ELR (cell line): ENCODE measurements around the gene STING1.
"Not testable (repeated sequence)": the region's sequence is repeated elsewhere in the genome, so short reads cannot be mapped to it uniquely, and the experiment has no call there.

Experiments
- DNase-seq: peaks from one replicate; pipeline ENCODE4 v3.0.0-alpha.2; 2015; ENCODE audit warnings: low read depth

STING1 gene

GRCh38 chr5:139462586-139463276 is 19.8 kb downstream of the STING1 start, which contains the start of gene ECSCR:
TSS of gene ECSCR (minus strand) at chr5:139462743. CDS start at chr5:139462670, 73 bp downstream.
- no peak for DNase-seq

GRCh38 chr5:139461698-139462097 is 20.9 kb downstream of the STING1 start:
- DNase-seq = peak; percentile 89

- no peak for DNase-seq
These were observed 21.4 kb downstream of the STING1 start for GRCh38 chr5:139461176-139461575.

DNA sequence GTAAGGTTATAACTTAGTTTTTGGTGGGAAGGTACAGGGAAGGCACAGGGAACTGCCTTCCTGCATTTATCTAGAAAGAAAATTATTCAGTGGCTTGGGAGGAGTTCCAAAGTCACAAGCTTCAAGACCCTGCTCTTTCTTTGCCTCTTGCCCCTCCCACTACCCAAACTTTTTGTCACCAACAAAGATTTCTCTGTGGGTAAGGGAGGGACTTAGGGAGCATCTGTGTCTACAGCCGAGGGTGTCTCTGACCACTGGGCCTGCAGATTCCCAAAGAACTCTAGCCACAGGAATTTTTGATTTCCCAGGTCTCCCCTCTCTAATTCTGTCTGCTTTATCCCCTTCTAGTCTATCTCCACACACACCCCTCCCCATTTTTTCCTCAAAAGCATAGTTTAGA is 22.1 kb downstream of the STING1 start:
- no peak for DNase-seq

DNA sequence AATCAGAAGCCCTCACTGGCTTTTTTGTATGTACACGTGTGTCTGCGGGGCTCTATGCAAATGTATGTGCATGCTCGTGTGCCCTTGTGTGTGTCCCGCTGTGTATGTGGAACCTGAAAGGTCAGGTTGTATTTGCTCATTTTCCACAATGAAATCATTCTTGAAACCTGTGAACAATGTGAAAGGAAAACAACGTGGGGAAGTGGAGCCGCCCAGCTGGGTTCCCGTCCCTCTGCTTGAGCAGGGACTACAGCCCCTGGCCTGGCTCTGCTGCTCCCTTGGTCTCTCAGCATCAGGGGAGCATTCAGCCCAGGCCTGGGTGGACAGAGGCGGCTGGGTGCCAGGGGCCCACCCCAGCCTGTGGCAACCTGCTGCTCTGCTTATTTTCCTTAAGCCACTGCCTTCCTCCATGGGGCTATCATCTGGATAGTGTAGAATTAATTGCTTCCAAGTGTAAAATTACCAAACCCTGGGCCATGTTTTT is 23.1 kb downstream of the STING1 start:
- no peak for DNase-seq

- peak; percentile 94 for DNase-seq
These were observed 23.8 kb downstream of the STING1 start for GRCh38 chr5:139458580-139459407.

DNA sequence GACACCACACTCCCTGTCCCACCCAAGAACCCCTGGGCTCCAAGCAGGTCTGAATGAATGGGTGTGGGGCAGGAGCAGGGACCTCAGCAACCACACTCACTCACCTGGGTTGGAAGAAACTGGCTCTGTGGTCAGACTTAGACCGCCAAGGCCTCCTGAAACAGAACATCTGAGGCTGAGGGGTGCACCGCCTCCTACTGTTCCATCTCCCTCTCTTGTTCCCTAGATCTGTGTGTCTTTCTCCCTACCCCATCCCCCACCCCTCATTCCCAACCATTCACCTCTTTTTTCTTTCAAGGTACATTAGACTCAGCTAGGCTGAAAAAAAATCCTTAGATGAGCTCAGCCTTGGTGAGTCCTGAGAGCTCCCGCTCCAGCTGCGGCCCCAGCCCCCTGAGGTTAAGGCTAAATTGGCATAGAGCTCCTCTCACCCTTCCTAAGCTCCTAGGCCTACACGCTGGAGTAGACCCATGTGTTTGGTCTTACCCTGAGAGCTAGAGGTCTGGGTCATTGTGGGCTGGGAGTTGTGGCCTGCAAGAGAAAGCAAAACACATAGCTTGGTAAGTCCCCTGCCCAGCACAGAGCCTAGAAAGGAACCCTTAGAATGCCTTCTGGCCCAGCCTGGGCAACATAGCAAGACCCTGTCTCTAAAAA is 24.8 kb downstream of the STING1 start:
- DNase-seq = no peak

DNA sequence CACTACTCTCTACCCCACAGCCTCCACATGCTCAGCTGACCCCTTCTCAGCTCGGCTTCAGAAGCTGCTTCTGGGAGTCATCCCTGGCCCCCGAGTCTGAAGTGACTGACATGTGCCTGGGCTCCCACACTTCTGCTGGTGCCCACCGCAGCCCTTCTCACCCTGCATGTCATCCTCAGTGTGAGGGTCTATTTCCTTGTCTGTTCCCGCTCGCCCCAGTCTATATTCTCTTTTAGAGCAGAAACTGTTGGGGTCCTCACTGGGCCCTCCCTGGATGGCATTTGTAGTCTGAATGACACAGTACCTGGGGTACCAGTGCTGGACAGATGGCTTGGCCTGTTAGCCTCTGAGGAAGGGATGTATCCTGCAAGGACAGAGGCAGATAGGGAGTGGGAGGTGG is 25.3 kb downstream of the STING1 start:
- DNase-seq = no peak

GRCh38 chr5:139456776-139457175 is 25.8 kb downstream of the STING1 start:
- DNase-seq = no peak

- no peak for DNase-seq
These were observed 27.8 kb downstream of the STING1 start for GRCh38 chr5:139454568-139455290.

DNA sequence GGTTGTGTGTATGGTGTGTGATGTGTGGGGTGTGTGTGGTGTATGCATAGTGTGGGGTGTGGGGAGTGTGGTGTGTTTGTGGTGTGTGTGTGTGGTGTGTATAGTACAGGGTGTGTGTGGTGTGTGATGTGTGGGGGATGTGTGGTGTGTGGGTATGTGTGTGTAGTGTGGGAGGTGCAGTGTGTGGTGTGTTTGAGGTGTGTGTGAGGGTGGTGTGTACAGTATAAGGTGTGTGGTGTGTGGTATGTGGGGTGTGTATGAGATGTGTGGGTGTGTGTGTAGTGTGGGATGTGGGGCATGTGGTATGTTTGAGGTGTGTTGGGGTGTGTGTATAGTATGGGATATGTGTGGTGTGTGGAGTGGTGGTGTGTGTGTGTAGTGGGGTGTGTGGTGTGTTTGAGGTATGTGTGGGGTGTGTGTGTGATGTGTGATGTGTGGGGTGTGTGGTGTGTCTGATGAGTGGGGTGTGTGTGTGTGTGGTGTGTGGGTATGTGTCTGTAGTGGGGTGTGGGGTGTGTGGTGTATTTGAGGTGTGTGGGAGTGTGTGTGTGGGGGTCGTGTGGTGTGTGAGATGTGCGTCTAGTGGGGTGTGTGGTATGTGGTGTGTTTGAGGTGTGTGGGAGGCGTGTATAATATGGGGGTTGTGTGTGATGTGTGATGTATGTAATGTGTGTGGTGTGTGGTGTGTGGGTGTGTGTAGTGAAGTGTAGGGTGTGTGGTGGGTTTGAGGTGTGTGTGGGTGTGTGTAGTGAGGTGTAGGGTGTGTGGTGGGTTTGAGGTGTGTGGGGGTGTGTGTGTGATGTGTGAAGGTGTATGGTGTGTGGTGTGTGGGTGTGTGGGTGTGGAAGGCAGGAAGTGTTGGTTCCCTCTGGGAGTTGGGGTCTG is 28.6 kb downstream of the STING1 start:
- no peak for DNase-seq

DNA sequence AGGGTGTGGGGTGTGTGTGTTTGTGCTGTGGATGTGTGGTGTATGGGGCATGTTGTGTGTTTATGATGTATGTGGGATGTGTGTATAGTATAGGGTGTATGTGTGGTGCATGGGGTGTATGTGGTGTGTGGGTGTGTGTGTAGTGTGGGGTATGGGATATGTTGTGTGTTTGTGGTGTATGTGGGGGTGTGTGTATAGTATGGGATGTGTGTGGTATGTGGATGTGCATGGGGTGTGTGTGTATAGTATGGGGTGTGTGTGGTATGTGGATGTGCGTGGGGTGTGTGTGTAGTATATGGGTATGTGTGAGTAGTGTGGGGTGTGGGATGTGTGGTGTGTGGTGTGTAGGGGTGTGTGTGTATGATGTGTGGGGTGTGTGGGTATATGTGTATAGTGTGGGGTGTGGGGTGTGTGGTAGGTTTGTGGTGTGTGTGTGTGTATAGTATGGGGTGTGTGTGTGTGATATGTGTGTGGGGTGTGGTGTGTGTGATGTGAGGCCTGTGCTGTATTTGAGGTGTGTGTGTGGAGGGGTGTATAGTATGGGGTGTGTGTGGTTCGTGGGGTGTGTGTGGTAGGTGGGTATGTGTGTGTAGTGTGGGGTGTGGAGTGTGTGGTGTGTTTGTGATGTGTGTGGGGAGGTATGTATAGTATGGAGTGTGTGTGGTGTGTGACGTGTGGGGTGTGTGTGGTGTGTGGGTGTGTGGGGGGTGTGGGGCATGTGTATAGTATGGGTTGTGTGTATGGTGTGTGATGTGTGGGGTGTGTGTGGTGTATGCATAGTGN is 30.5 kb downstream of the STING1 start:
- DNase-seq = no peak

GRCh38 chr5:139451176-139451575 is 31.4 kb downstream of the STING1 start:
- no peak for DNase-seq

- DNase-seq = peak; percentile 19
These were observed 35.4 kb downstream of the STING1 start for GRCh38 chr5:139446956-139447779.

- no peak for DNase-seq
These were observed 37.0 kb downstream of the STING1 start for GRCh38 chr5:139445325-139446170.

- peak; percentile 88 for DNase-seq
These were observed 38.6 kb downstream of the STING1 start for GRCh38 chr5:139443831-139444453.

DNA sequence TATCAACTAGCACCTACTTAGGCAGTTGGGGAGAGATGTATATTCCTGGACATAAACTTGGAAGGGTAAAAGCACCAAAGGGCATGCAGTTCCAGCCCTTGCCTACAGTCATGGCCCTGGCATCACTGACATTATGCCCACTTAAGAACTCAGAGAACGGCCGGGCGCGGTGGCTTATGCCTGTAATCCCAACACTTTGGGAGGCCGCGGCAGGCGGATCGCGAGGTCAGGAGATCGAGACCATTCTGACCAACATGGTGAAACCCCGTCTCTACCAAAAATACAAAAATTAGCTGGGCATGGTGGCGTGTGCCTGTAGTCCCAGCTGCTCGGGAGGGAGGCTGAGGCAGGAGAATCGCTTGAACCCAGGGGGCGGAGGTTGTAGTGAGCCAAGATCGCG is 42.1 kb downstream of the STING1 start:
- not testable (repeated sequence) for DNase-seq
